Right ventricle myocardium inferior (tissue), 1 donor: ENCODE data around the gene TSLP. TPM values are rescaled to one million over a fixed set of nuclear protein-coding genes. Genes with fewer than 3 reads are reported as not detected.

Source experiments
- total RNA-seq: library from RNA; stranded (reverse); fragmentation: NEBNext Ultra II Directional; extraction: Animal tissue kit (Norgen Biotek cat#: 25700); gene quantifications from one replicate; pipeline ENCODE4 v1.2.1, GENCODE V29; 2021
- donor health status: DM: no; HTN: yes; CAD: no; lungs with severe emphysema.

TSLP gene
- total RNA-seq, 1 donor from 2014 or later = 6.0 TPM

Other genes starting within 250 kb of the TSLP start
- 14.6 TPM for gene WDR36, start 20.6 kb downstream of the TSLP start, total RNA-seq
- gene CAMK4, start 152.7 kb downstream of the TSLP start, total RNA-seq = 0.11 TPM